Smooth muscle cell (in vitro differentiated cells): Measurements from ENCODE around the gene CRYBG1. TPM values are rescaled to one million over a fixed set of nuclear protein-coding genes. Genes with fewer than 3 reads are reported as not detected.

Experiments used
- DNase-seq: peaks from one replicate; lab custom pipeline; 2025; ENCODE audit not compliant: unreplicated experiment; lab: John Stamatoyannopoulos, UW
- H2AFZ ChIP-seq: fragments of 200-600 bp; sonication (generic); 2 replicates; pipeline ENCODE4 v1.6.0; 2016; ENCODE audit warnings: antibody characterized with exemption, low read depth, mild to moderate bottlenecking
- H3F3A ChIP-seq: fragments of 200-600 bp; sonication (generic); 2 replicates; pipeline ENCODE4 v1.6.0; 2017; ENCODE audit warnings: antibody characterized with exemption, low read depth
- H3K27ac ChIP-seq: fragments of 200-600 bp; sonication (generic); 2 replicates; pipeline ENCODE4 v1.5.1; 2016; ENCODE audit warnings: low read depth, mild to moderate bottlenecking
- H3K27me3 ChIP-seq: fragments of 200-600 bp; sonication (generic); 2 replicates; pipeline ENCODE4 v1.6.1; 2016; ENCODE audit warnings: low read depth, mild to moderate bottlenecking
- H3K36me3 ChIP-seq: fragments of 200-600 bp; sonication (generic); 2 replicates; pipeline ENCODE4 v1.5.1; 2016; ENCODE audit warnings: low read depth
- H3K4me1 ChIP-seq: fragments of 200-600 bp; sonication (generic); 2 replicates; pipeline ENCODE4 v1.5.1; 2016; ENCODE audit warnings: low read depth
- H3K4me2 ChIP-seq: fragments of 200-600 bp; sonication (generic); 2 replicates; pipeline ENCODE4 v1.6.0; 2016; ENCODE audit warnings: mild to moderate bottlenecking
- H3K4me3 ChIP-seq: fragments of 200-600 bp; sonication (generic); 2 replicates; pipeline ENCODE4 v1.5.1; 2016; ENCODE audit warnings: mild to moderate bottlenecking
- H3K79me2 ChIP-seq: fragments of 200-600 bp; sonication (generic); 2 replicates; pipeline ENCODE4 v1.6.0; 2016; ENCODE audit warnings: low read depth, mild to moderate bottlenecking
- H3K9ac ChIP-seq: fragments of 200-600 bp; sonication (generic); 2 replicates; pipeline ENCODE4 v1.6.0; 2016; ENCODE audit warnings: low read depth
- H3K9me3 ChIP-seq: fragments of 200-600 bp; sonication (generic); replicated peaks from 2 replicates; pipeline ENCODE4 v1.5.1; 2016; ENCODE audit warnings: low read depth
- H4K20me1 ChIP-seq: fragments of 200-600 bp; sonication (generic); 2 replicates; pipeline ENCODE4 v1.6.0; 2016; ENCODE audit warnings: low read depth
- WGBS: methylation state at CpG from one replicate; pipeline ENCODE4 v1.1.7; 2016; ENCODE audit warnings: low lambda C conversion rate; 5-methylcytosine and 5-hydroxymethylcytosine counted together
- polyA plus RNA-seq: library from polyadenylated mRNA; unstranded; fragments of >200 nt; fragmentation: Nextera tagmentation; extraction: Ambion mirVana; gene quantifications from 2 replicates; pipeline ENCODE4 v1.2.1, GENCODE V29; 2016
- total RNA-seq: library from RNA; depleted of rRNA; stranded (reverse); fragments of >200 nt; gene quantifications from 2 replicates; pipeline ENCODE4 v1.2.3, GENCODE V29; 2014
- TF ChIP-seq, protein P1 (sequence below): fragments of 200-600 bp; sonication (generic); IDR thresholded peaks from 2 replicates; pipeline ENCODE4 v1.5.1; 2017; ENCODE audit warnings: borderline replicate concordance, mild to moderate bottlenecking, antibody characterized with exemption; ENCODE audit not compliant: insufficient read depth, poor library complexity, severe bottlenecking

Gene CRYBG1
- total and polyA plus RNA-seq, 2 experiments from 2014 or later: 0.98 to 11.9 TPM

DNA sequence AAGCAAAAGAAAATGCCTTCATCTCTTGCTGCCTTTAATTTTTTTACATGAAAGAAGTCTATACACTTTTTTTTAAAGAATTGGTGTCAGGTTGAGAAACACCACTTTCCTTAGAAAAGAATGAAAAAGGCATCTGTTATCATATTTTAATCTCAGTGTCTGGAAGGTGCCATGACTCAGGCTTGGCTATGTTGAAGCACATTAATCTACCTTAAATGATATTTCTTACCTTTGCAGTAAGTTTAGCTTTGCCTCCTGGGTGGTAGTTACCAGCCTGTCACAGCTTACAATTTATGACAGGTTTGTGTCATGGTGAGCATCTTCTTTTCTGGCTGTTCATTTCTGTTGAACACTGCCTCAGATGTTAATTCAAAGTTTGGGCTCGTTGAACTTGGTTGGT is 173.5 kb downstream of the CRYBG1 start:
- H3K4me1 ChIP-seq: no peaks in the 10 kb centered on the region
- H3F3A ChIP-seq: no peaks in the 10 kb centered on the region
- 23% methylated on average over 1 of the region's 1 CpG for WGBS
- H2AFZ ChIP-seq: no peak overlapping the region
- no peaks in the 10 kb centered on the region for H3K27me3 ChIP-seq
- H3K4me3 ChIP-seq: no peak overlapping the region
- no peaks in the 10 kb centered on the region for H4K20me1 ChIP-seq
- no peaks in the 10 kb centered on the region for H3K79me2 ChIP-seq
- H3K4me2 ChIP-seq: no peak overlapping the region
- no peaks in the 10 kb centered on the region for H3K36me3 ChIP-seq
- H3K9ac ChIP-seq: no peak overlapping the region
- H3K9me3 ChIP-seq: no peaks in the 10 kb centered on the region
- TF ChIP-seq, protein P1, sequence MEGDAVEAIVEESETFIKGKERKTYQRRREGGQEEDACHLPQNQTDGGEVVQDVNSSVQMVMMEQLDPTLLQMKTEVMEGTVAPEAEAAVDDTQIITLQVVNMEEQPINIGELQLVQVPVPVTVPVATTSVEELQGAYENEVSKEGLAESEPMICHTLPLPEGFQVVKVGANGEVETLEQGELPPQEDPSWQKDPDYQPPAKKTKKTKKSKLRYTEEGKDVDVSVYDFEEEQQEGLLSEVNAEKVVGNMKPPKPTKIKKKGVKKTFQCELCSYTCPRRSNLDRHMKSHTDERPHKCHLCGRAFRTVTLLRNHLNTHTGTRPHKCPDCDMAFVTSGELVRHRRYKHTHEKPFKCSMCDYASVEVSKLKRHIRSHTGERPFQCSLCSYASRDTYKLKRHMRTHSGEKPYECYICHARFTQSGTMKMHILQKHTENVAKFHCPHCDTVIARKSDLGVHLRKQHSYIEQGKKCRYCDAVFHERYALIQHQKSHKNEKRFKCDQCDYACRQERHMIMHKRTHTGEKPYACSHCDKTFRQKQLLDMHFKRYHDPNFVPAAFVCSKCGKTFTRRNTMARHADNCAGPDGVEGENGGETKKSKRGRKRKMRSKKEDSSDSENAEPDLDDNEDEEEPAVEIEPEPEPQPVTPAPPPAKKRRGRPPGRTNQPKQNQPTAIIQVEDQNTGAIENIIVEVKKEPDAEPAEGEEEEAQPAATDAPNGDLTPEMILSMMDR: no peak
- H3K27ac ChIP-seq: no peak overlapping the region
- no peak for DNase-seq

DNA sequence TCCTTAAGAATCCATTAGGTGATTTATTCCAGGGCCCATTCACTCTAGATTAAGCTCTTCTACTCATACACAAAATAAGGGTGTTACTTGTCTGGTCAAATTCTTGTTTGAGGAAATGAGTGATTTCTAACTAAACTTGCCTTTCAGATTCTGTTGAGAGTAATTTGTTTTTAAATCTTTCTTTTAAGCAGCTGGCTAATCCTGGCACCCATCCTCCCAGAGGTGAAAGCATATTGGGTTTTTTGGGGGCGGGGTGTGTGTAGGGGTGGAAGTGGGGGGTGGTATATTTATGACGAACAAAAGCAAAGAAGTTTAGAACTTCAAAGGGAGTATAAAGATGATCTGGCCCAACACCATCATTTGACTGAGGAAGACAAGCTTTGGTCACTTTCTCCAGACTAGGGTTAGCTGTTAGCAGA is 174.1 kb downstream of the CRYBG1 start:
- H3K4me1 ChIP-seq: no peaks in the 10 kb centered on the region
- TF ChIP-seq, protein P1: no peak
- H3K9ac ChIP-seq: no peak overlapping the region
- no peak overlapping the region for H3K27ac ChIP-seq
- DNase-seq: no peak
- H3K79me2 ChIP-seq: no peaks in the 10 kb centered on the region
- no peaks in the 10 kb centered on the region for H3K27me3 ChIP-seq
- no peaks in the 10 kb centered on the region for H4K20me1 ChIP-seq
- no peaks in the 10 kb centered on the region for H3F3A ChIP-seq
- no peak overlapping the region for H2AFZ ChIP-seq
- 53% methylated on average over 2 of the region's 2 CpGs for WGBS
- no peaks in the 10 kb centered on the region for H3K9me3 ChIP-seq
- no peak overlapping the region for H3K4me3 ChIP-seq
- H3K36me3 ChIP-seq: no peaks in the 10 kb centered on the region
- no peak overlapping the region for H3K4me2 ChIP-seq

DNA sequence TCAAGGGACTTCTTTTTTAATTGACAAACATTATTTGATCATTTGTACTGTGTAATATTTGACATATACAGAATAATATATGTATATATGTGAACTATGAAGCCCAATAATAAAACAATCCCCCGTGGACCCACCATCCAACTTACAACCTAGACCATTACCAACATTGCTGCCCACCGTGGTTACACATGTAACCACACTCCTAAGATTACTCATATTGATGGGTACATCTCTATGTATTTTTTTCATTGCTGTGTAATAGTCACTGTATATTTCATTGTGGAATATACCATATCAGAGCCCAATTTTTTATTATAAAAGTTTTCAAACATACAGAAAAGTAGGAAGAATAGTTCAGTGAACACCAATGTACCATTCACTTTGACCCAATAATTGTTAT is 174.5 kb downstream of the CRYBG1 start:
- Histone ChIP-seq H3K36me3 (no peaks in the 10 kb centered on the region), H3K4me1 (no peaks in the 10 kb centered on the region), H3K27ac (no peak overlapping the region), H2AFZ (no peak overlapping the region), H3K9me3 (no peaks in the 10 kb centered on the region), H3K4me3 (no peak overlapping the region), H3F3A (no peaks in the 10 kb centered on the region), H3K27me3 (no peaks in the 10 kb centered on the region), H3K79me2 (no peaks in the 10 kb centered on the region), H3K9ac (no peak overlapping the region), H3K4me2 (no peak overlapping the region), H4K20me1 (no peaks in the 10 kb centered on the region)
- TF ChIP-seq, protein P1: no peak
- no peak for DNase-seq
- 97% methylated on average over 2 of the region's 2 CpGs for WGBS

DNA sequence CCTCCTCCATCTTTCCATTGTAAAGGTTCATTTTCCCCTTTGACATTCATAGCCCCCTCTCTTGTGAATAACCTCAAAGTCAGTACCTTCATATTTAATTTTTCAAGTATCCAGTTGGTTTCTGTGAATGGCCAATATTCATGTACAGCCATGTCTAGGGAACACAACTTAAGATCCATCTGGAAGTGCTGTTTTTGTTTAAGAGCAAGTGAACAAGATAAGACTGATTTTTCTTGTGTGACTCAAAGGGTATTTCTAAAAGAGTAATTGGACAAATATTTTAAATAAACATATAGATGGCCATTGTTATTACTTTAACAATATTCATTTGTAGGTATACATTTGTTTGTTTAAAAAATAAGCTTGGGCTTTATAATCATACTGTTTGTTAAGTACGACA is 175.8 kb downstream of the CRYBG1 start:
- Histone ChIP-seq H3F3A (no peaks in the 10 kb centered on the region), H3K9ac (no peak overlapping the region), H3K27ac (no peak overlapping the region), H3K4me3 (no peak overlapping the region), H3K27me3 (no peaks in the 10 kb centered on the region), H3K4me2 (no peak overlapping the region), H3K4me1 (peaks cover 12% of the 10 kb centered on the region), H3K79me2 (no peaks in the 10 kb centered on the region), H4K20me1 (no peaks in the 10 kb centered on the region), H2AFZ (no peak overlapping the region), H3K36me3 (no peaks in the 10 kb centered on the region), H3K9me3 (no peaks in the 10 kb centered on the region)
- TF ChIP-seq, protein P1: no peak
- 94% methylated on average over 1 of the region's 1 CpG for WGBS
- DNase-seq: no peak
